Aorta (tissue), 4 donors: Measurements from ENCODE around the gene LRRC51. TPM values are rescaled to one million over a fixed set of nuclear protein-coding genes. Genes with fewer than 3 reads are reported as not detected.

Experiments
- microRNA-seq, 2 donors: library from miRNA; unstranded; fragments of <30 nt; microRNA quantifications; one replicate each; pipeline ENCODE4 v1.2.0, GENCODE V29; 2020
- polyA plus RNA-seq, 2 donors: library from polyadenylated mRNA; stranded (reverse); fragments of 200-250 nt; gene quantifications; one replicate each; pipeline ENCODE4 v1.2.3, GENCODE V29; 2013
- total RNA-seq, 2 donors: library from RNA; stranded (reverse); fragmentation: NEBNext Ultra II Directional; extraction: Animal tissue kit (Norgen Biotek cat#: 25700); gene quantifications; one replicate each; pipeline ENCODE4 v1.2.1, GENCODE V29; 2021
- donor health status: healthy with polysubstance abuse.
- donor health status: Bipolar disorder and iron deficiency.
- donor health status: DM: no; HTN: no; CAD: no.
- donor health status: DM: yes; HTN: yes; CAD: no.

The LRRC51 gene
- total and polyA plus RNA-seq, 4 donors = 6.6 to 12.8 (median 8.6) TPM

Small RNA genes lying within 50 kb of the gene (microRNA-seq; reads per million reads assigned to microRNA genes)
- gene MIR3165 = 0 reads per million in 2 donors

Other genes starting within 250 kb of the LRRC51 start
- gene DEFB108B, start 247.7 kb upstream of the LRRC51 start, total RNA-seq = not detected
- not detected for gene DEFB108B, start 247.7 kb upstream of the LRRC51 start, polyA plus RNA-seq
- not detected for gene DEFB131B, start 202.4 kb upstream of the LRRC51 start, total RNA-seq
- not detected for gene DEFB131B, start 202.4 kb upstream of the LRRC51 start, polyA plus RNA-seq
- 10 to 100 TPM in 1 of 2 donors, 1 to 10 TPM in 1; 8.2 to 12.8 TPM for gene XNDC1N, start 152.3 kb upstream of the LRRC51 start, total RNA-seq
- 1 to 10 TPM; 3.9 to 4.7 TPM for gene XNDC1N, start 152.3 kb upstream of the LRRC51 start, polyA plus RNA-seq
- gene RNF121, start 151.8 kb upstream of the LRRC51 start, total RNA-seq = 10 to 100 TPM; 38.3 to 38.6 TPM
- 10 to 100 TPM; 20.8 to 22.8 TPM for gene RNF121, start 151.8 kb upstream of the LRRC51 start, polyA plus RNA-seq
- gene IL18BP, start 81.9 kb upstream of the LRRC51 start, total RNA-seq = 10 to 100 TPM; 13.0 to 24.8 TPM
- gene IL18BP, start 81.9 kb upstream of the LRRC51 start, polyA plus RNA-seq = 10 to 100 TPM in 1 of 2 donors, 1 to 10 TPM in 1; 7.8 to 12.5 TPM
- 100 to 1,000 TPM; 150 to 241 TPM for gene NUMA1, start 308 bp upstream of the LRRC51 start, total RNA-seq
- 100 to 1,000 TPM in 1 of 2 donors, 10 to 100 TPM in 1; 40.4 to 322 TPM for gene NUMA1, start 308 bp upstream of the LRRC51 start, polyA plus RNA-seq
- gene LAMTOR1, start 22.4 kb downstream of the LRRC51 start, total RNA-seq = 10 to 100 TPM; 61.1 to 62.6 TPM
- 100 to 1,000 TPM; 100 to 160 TPM for gene LAMTOR1, start 22.4 kb downstream of the LRRC51 start, polyA plus RNA-seq
- not detected for gene TOMT, start 25.1 kb downstream of the LRRC51 start, total RNA-seq
- not detected for gene TOMT, start 25.1 kb downstream of the LRRC51 start, polyA plus RNA-seq
- 10 to 100 TPM; 24.6 to 24.7 TPM for gene ANAPC15, start 31.8 kb downstream of the LRRC51 start, total RNA-seq
- gene ANAPC15, start 31.8 kb downstream of the LRRC51 start, polyA plus RNA-seq = 10 to 100 TPM; 48.5 to 71.6 TPM
- gene FOLR3, start 54.9 kb downstream of the LRRC51 start, total RNA-seq = 1 to 10 TPM in 1 of 2 donors, not detected in 1; 4.7 TPM
- not detected for gene FOLR3, start 54.9 kb downstream of the LRRC51 start, polyA plus RNA-seq
- gene FOLR1, start 111.3 kb downstream of the LRRC51 start, total RNA-seq = not detected
- gene FOLR1, start 111.3 kb downstream of the LRRC51 start, polyA plus RNA-seq = not detected
- gene FOLR2, start 135.9 kb downstream of the LRRC51 start, total RNA-seq = 10 to 100 TPM; 27.7 to 85.2 TPM
- 10 to 100 TPM in 1 of 2 donors, 1 to 10 TPM in 1; 8.8 to 25.3 TPM for gene FOLR2, start 135.9 kb downstream of the LRRC51 start, polyA plus RNA-seq
- 100 to 1,000 TPM; 130 to 166 TPM for gene INPPL1, start 143.9 kb downstream of the LRRC51 start, total RNA-seq
- gene INPPL1, start 143.9 kb downstream of the LRRC51 start, polyA plus RNA-seq = 100 to 1,000 TPM in 1 of 2 donors, 10 to 100 TPM in 1; 21.9 to 135 TPM
- gene PHOX2A, start 163.3 kb downstream of the LRRC51 start, total RNA-seq = not detected
- not detected for gene PHOX2A, start 163.3 kb downstream of the LRRC51 start, polyA plus RNA-seq